NOMO-1 treated with dmso at 0.1 percent for 144 hours (cell line): ENCODE results near the gene TMEM213.

Source experiments
- DNase-seq: peaks from one replicate; lab custom pipeline; 2025; ENCODE audit not compliant: unreplicated experiment; lab: John Stamatoyannopoulos, UW

TMEM213 gene

GRCh38 chr7:138837627-138838026 lies 39.8 kb downstream of the TMEM213 start:
- no peak for DNase-seq

- DNase-seq, result no peak
These were observed 40.4 kb downstream of the TMEM213 start for GRCh38 chr7:138838166-138838565.

GRCh38 chr7:138842111-138842510 lies 44.3 kb downstream of the TMEM213 start:
- no peak for DNase-seq

GRCh38 chr7:138843632-138844580 lies 46.1 kb downstream of the TMEM213 start:
- DNase-seq, result no peak

GRCh38 chr7:138845711-138846110 lies 47.9 kb downstream of the TMEM213 start:
- no peak for DNase-seq

GRCh38 chr7:138848056-138848980 lies 50.5 kb downstream of the TMEM213 start:
- DNase-seq, result no peak

- DNase-seq, result no peak
These were observed 51.9 kb downstream of the TMEM213 start for GRCh38 chr7:138849701-138850100.

- no peak for DNase-seq
These were observed 54.7 kb downstream of the TMEM213 start for GRCh38 chr7:138852469-138852868.

GRCh38 chr7:138853448-138853847 lies 55.7 kb downstream of the TMEM213 start:
- no peak for DNase-seq

GRCh38 chr7:138854115-138854645 lies 56.4 kb downstream of the TMEM213 start:
- no peak for DNase-seq

GRCh38 chr7:138857728-138858127 lies 59.9 kb downstream of the TMEM213 start:
- no peak for DNase-seq

GRCh38 chr7:138861051-138861450 lies 63.3 kb downstream of the TMEM213 start:
- DNase-seq, result no peak

GRCh38 chr7:138863931-138864330 lies 66.1 kb downstream of the TMEM213 start:
- no peak for DNase-seq

GRCh38 chr7:138864667-138865066 lies 66.9 kb downstream of the TMEM213 start:
- peak; percentile 7 for DNase-seq

- DNase-seq, result peak; percentile 1
These were observed 68.0 kb downstream of the TMEM213 start for GRCh38 chr7:138865843-138866242.

- no peak for DNase-seq
These were observed 68.6 kb downstream of the TMEM213 start for GRCh38 chr7:138866353-138866752.

- DNase-seq, result no peak
These were observed 70.0 kb downstream of the TMEM213 start for GRCh38 chr7:138867744-138868143.

- no peak for DNase-seq
These were observed 70.9 kb downstream of the TMEM213 start for GRCh38 chr7:138868711-138869110.

GRCh38 chr7:138869353-138869752 lies 71.6 kb downstream of the TMEM213 start:
- DNase-seq, result no peak

GRCh38 chr7:138871065-138871813 lies 73.4 kb downstream of the TMEM213 start:
- no peak for DNase-seq

GRCh38 chr7:138871814-138872090 lies 74.0 kb downstream of the TMEM213 start:
- DNase-seq, result no peak
